ENCODE data around the gene SLC5A12.

SLC5A12 gene

GRCh38 chr11:26719289-26719973, 2.4 kb downstream of the SLC5A12 start:
- no peak for DNase-seq (ENCODE audit: low spot score)

DNA sequence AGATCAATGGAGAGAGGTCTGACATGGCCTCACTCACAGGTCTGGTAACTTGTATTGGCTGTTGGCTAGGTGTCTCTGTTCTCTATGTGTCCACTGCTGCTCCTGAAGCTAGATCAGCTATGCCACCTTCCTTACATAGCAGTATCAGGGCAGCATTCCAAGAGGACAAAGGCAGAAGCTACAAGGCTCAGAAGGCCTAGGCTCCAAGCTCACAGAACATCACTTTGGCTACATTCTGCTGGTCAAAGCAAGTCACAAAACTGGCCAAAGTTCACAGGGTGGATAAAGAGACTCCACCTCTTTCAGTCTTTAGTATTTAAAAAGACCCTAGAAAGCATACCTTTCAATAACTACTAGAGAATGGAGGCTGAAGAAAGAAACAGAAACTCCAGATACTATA, 4.1 kb downstream of the SLC5A12 start:
- DNase-seq (ENCODE audit: low spot score), result no peak

DNA sequence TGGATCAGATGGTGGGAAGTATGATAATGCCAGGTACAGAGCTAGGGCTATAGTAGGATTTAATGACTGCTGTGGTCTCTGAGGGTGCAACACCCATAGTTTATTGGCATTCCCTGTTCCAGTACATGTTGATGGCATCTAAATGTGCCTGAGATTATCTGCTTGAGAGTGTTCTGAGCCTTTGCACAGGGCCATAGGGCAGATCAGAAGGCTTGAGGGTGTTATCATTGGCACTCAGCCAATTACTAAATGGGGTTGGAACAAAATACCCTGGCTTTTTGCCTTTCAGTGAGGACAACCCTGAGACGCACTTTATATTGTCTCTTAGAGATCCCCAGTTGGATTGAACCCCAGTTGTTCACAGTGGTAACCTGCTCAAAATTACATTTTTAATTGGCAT, 6.7 kb downstream of the SLC5A12 start:
- DNase-seq (ENCODE audit: low spot score), result no peak

DNA sequence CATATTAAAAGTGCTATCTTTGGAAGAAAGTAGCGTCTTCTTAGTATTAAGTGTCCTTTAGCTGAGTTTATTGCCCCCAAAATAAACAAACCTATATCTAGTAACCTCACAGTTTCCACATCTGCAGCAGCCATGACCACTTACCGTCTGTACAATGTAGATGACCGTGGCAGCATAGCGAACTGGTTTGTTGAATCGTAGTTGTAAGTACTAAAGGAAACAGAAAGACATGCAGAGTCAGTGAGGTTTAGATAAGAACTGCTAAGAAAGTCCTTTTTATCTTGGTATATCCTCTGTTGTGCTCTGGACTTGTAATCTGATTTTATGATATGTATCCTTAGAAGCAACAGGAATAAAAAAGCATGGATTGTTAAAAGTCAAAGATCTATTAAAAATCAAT, 9.4 kb downstream of the SLC5A12 start:
- no peak for DNase-seq (ENCODE audit: low spot score)

GRCh38 chr11:26710489-26710888, 11.4 kb downstream of the SLC5A12 start:
- DNase-seq (ENCODE audit: low spot score), result no peak

DNA sequence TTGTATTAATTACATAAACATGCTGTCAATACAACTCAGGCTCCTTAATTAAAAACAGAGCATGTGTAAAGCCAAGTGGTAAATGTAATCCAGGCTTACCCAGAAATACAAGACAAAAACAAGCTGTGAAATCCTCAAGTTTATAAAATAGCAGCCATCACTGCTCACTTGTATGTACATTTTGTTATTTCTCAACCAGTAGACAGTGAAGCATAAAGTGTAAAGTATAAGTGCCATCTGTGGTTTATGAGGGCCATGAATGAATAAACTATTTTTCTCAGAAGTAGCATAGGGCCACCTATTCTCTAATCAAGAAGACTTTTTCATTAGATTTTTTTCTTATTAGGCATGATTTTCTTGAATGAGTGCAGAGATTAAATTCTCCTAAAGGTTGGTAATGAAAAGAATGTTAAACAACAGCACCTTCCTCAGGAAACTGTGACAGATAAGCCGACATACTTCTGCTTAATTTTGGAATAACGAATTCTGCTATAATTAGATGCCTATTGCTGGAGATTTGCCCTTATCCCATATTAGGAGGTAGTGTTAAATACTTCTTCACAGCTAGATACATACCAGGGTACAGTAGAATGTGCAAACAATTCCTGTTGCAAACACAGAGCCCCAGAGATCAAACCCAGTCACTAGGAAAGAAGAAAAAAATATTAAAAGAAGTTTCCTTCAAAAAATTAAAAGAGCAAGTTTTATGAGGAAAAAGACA, 13.0 kb downstream of the SLC5A12 start:
- DNase-seq (ENCODE audit: low spot score), result no peak

GRCh38 chr11:26706181-26706580, 15.7 kb downstream of the SLC5A12 start:
- DNase-seq (ENCODE audit: low spot score), result no peak

- DNase-seq (ENCODE audit: low spot score), result no peak
Measured at GRCh38 chr11:26704249-26704648, 17.6 kb downstream of the SLC5A12 start.

- DNase-seq (ENCODE audit: low spot score), result no peak
Measured at GRCh38 chr11:26703411-26704191, 18.3 kb downstream of the SLC5A12 start.

DNA sequence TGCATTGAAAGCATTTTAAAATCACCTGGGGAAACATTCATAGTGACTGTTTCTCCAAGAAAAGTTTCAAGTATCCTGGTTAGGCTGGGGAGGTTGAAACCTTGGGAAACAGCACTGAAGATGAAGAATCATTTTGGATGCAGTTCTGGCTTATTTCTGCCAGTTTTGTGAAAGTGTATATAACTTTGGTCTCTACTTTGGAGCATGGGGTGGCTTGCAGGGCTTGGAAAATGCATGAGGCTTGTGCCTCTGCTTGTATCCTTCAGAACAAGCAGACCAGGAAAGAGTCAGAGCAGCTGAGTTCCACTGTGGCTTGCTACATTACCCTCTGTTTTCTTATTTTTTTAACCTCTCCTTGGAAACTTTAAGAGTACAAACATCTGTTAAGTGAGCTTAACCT, 19.5 kb downstream of the SLC5A12 start:
- no peak for DNase-seq (ENCODE audit: low spot score)

- no peak for DNase-seq (ENCODE audit: low spot score)
Measured at GRCh38 chr11:26700574-26701235, 21.2 kb downstream of the SLC5A12 start.

DNA sequence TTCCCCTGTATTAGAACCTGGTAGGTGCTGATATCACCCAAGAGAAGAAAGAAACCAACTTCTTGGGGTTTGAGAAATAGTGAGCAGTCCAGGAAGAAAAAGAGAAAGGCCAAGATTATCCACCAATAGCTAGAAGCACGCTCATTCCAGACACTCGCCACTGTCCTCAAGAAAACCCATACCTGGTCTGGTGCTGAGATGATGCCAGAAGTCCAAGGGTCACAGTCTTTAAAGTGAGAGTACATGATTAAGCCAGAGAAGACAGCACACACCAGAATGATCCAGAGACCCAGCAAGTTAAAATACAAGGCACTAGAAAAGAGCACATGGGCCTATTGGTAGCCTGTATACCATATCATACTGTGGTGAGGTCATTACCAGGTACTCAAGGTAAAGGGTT, 23.6 kb downstream of the SLC5A12 start:
- no peak for DNase-seq (ENCODE audit: low spot score)

- DNase-seq (ENCODE audit: low spot score), result no peak
Measured at GRCh38 chr11:26696330-26696729, 25.5 kb downstream of the SLC5A12 start.

- DNase-seq (ENCODE audit: low spot score), result no peak
Measured at GRCh38 chr11:26688701-26689100, 33.2 kb downstream of the SLC5A12 start.

GRCh38 chr11:26687351-26687750, 34.5 kb downstream of the SLC5A12 start:
- DNase-seq (ENCODE audit: low spot score), result no peak

DNA sequence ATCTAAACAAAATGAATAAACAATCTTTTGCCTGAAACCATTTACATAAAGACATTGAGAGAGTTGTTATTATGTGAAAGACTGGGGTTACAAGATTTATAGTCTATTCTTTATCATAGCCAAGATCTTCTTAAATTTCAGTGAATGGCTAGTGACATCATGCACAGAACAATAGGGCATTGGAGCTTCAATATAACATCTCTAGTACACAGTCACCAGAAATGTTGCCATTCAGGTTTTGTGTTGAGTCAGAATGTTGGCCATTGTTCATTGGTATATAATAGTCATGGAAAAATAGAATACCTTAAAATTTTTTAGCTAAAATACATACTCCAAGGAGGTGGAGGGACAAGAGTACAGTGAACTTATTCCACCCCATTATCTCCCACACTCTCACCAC, 44.3 kb downstream of the SLC5A12 start:
- DNase-seq (ENCODE audit: low spot score), result no peak

DNA sequence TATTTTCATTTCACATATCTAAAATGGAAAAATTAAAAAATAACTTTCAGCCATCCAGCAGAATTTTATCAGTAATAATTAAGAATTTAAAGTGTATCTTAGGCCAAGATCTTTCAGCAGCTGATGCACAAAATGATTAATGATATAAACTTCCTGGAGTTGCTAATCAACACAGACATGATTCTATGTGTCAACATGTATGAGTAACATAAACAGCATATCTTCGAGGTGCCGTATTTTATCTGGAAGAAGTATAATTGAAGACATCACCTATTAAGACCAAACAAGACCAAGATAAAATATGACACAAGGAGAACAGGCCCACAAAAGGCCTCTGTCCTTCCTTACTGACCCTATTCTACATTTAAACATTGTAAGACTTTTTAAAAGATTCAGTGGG, 45.2 kb downstream of the SLC5A12 start:
- no peak for DNase-seq (ENCODE audit: low spot score)

DNA sequence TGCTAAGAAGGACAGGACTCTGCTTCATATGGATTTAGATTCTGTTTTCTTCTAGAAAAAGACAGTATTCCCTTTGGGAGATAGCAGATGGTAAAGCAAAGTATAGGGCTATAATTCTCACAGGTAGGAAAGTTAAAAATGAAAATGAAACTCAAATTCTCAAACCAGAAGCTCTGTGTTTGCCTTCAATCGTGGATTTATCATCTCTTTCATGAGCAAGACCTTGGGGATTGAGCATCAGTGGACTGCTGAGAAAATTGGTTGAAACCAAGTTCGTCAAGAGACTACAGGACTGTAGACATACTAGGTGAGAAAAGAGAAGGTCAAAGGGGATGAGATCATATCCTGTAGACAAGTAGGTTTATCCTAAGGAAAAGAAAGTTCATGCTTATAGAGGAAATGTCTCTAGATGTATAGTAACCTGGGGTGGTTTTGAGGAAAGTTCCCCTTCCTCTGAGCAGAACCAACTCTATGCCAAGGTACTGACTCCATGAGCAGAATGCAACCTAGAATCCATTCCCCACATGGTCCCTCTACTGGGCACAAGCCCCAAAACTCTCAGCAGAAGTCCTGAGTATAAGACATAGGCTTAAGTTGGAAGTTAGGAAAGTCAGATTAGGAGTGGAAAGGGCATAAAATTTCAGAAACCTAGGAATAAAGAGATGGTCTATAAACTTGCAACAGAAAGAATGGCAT, 46.5 kb downstream of the SLC5A12 start:
- no peak for DNase-seq (ENCODE audit: low spot score)

GRCh38 chr11:26665946-26666345, 55.9 kb downstream of the SLC5A12 start:
- DNase-seq (ENCODE audit: low spot score), result no peak

DNA sequence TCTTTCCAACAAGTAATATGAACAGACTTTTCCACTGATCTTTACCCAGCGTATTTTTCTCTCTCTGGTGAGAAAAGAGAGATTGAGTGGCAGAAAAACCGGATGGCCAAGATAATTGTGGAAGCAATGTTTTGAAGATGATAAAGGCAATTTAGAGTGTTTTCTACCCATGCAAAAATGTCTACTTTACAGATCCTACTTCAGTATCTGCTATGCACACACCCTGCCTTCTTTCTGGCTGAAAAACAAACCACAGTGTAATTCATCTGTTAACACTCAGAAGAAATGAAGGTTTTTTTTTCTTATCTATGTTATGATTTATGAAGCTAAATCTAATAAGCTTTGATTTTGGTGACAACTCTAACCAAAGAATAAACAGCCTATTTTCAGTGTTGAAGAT, 56.8 kb downstream of the SLC5A12 start:
- no peak for DNase-seq (ENCODE audit: low spot score)

GRCh38 chr11:26662916-26663315, 58.9 kb downstream of the SLC5A12 start:
- DNase-seq (ENCODE audit: low spot score), result no peak

GRCh38 chr11:26655287-26655686, 66.6 kb downstream of the SLC5A12 start:
- DNase-seq (ENCODE audit: low spot score), result no peak

All from hematopoietic multipotent progenitor cell treated with erythropoietin and hydrocortisone succinate and interleukin-3 and kit ligand, for 15 days (in vitro differentiated cells).